Liver (tissue), 9 donors: ENCODE data around the gene BRAF. TPM values are rescaled to one million over a fixed set of nuclear protein-coding genes. Genes with fewer than 3 reads are reported as not detected.

Experiments
- DNase-seq: peaks from one replicate; pipeline ENCODE4 v3.0.0-alpha.2; 2017; ENCODE audit warnings: low spot score
- H3K27ac ChIP-seq, 2 donors: one replicate each; pipeline ENCODE4 v1.7.0; 2013; ENCODE audit warnings: inconsistent platforms in 2 of 2, low read length in 2 of 2, control low read depth in 1 of 2, low read depth in 1 of 2, mild to moderate bottlenecking in 1 of 2
- H3K27me3 ChIP-seq, 4 donors: one replicate each; pipeline versions ENCODE4 v1.6.1 to v1.7.0; 2013; ENCODE audit warnings: low read length in 3 of 4, inconsistent platforms in 1 of 4, mild to moderate bottlenecking in 1 of 4, moderate library complexity in 1 of 4; ENCODE audit not compliant: control insufficient read depth in 4 of 4, insufficient read depth in 4 of 4
- H3K36me3 ChIP-seq, 4 donors: one replicate each; pipeline versions ENCODE4 v1.6.1 to v1.7.0; 2013; ENCODE audit warnings: low read length in 3 of 4, mild to moderate bottlenecking in 3 of 4, low read depth in 1 of 4, moderate library complexity in 1 of 4; ENCODE audit not compliant: control insufficient read depth in 4 of 4, insufficient read depth in 3 of 4
- H3K4me1 ChIP-seq, 4 donors: one replicate each; pipeline versions ENCODE4 v1.6.1 to v1.7.0; 2013; ENCODE audit warnings: low read length in 3 of 4, mild to moderate bottlenecking in 3 of 4, moderate library complexity in 1 of 4; ENCODE audit not compliant: control insufficient read depth in 4 of 4, insufficient read depth in 4 of 4
- H3K4me3 ChIP-seq, 3 donors: one replicate each; pipeline versions ENCODE4 v1.6.1 to v1.7.0; 2013; ENCODE audit warnings: low read length in 3 of 3, control low read depth in 1 of 3, low read depth in 1 of 3, mild to moderate bottlenecking in 1 of 3
- H3K9ac ChIP-seq, 2 donors: one replicate each; pipeline ENCODE4 v1.7.0; 2013; ENCODE audit warnings: low read length in 2 of 2, mild to moderate bottlenecking in 2 of 2, moderate library complexity in 2 of 2, control low read depth in 1 of 2, low read depth in 1 of 2
- H3K9me3 ChIP-seq, 4 donors: one replicate each; pipeline versions ENCODE4 v1.6.1 to v1.7.0; 2013; ENCODE audit warnings: low read length in 3 of 4; ENCODE audit not compliant: control insufficient read depth in 4 of 4
- EGR1 ChIP-seq, 2 donors: IDR thresholded peaks; 2 replicates each; pipeline ENCODE4 v1.6.1; 2016 to 2018; ENCODE audit warnings: antibody characterized with exemption in 2 of 2, low read depth in 2 of 2
- FOXA1 ChIP-seq: IDR thresholded peaks from 2 replicates; pipeline ENCODE4 v1.6.1; 2016; ENCODE audit warnings: antibody characterized with exemption
- FOXA2 ChIP-seq: IDR thresholded peaks from 2 replicates; pipeline ENCODE4 v1.6.1; 2016; ENCODE audit warnings: antibody characterized with exemption
- GABPA ChIP-seq, 2 donors: IDR thresholded peaks in 1 of 2; conservative IDR thresholded peaks in 1 of 2; 2 replicates each; pipeline ENCODE4 v1.6.1; 2016; ENCODE audit warnings: antibody characterized with exemption in 2 of 2, mild to moderate bottlenecking in 1 of 2, moderate library complexity in 1 of 2
- HNF4A ChIP-seq, 2 donors: conservative IDR thresholded peaks; 2 replicates each; pipeline ENCODE4 v1.6.1; 2016; ENCODE audit warnings: antibody characterized with exemption in 2 of 2, mild to moderate bottlenecking in 2 of 2
- HNF4G ChIP-seq: IDR thresholded peaks from 2 replicates; pipeline ENCODE4 v1.6.1; 2016; ENCODE audit warnings: antibody characterized with exemption
- NR2F2 ChIP-seq: IDR thresholded peaks from 2 replicates; pipeline ENCODE4 v1.6.1; 2016; ENCODE audit warnings: antibody characterized with exemption
- REST ChIP-seq: IDR thresholded peaks from 2 replicates; pipeline ENCODE4 v1.6.1; 2016; ENCODE audit warnings: antibody characterized with exemption, mild to moderate bottlenecking
- RXRA ChIP-seq, 2 donors: IDR thresholded peaks; 2 replicates each; pipeline ENCODE4 v1.6.1; 2017 to 2018; ENCODE audit warnings: antibody characterized with exemption in 2 of 2, mild to moderate bottlenecking in 1 of 2
- TAF1 ChIP-seq: conservative IDR thresholded peaks from 2 replicates; pipeline ENCODE4 v1.6.1; 2016; ENCODE audit warnings: antibody characterized with exemption, mild to moderate bottlenecking
- YY1 ChIP-seq: IDR thresholded peaks from 2 replicates; pipeline ENCODE4 v1.6.1; 2016; ENCODE audit warnings: antibody characterized with exemption, mild to moderate bottlenecking
- ZBTB33 ChIP-seq: IDR thresholded peaks from 2 replicates; pipeline ENCODE4 v1.6.1; 2016; ENCODE audit warnings: antibody characterized with exemption
- WGBS: extraction: QIAGEN DNeasy Blood & Tissue Kit; methylation state at CpG from one replicate; pipeline ENCODE4 v1.1.7; 2013; 5-methylcytosine and 5-hydroxymethylcytosine counted together
- polyA plus RNA-seq, 2 donors: library from polyadenylated mRNA; stranded (reverse) in 1 of 2; unstranded in 1 of 2; fragments of 200-250 nt in 1 of 2; fragments of >200 nt in 1 of 2; fragmentation: Nextera tagmentation in 1 of 2; extraction: Ambion mirVana in 1 of 2; gene quantifications; one replicate each; pipeline versions ENCODE4 v1.2.1 to v1.2.3, GENCODE V29; 2013 to 2015
- total RNA-seq, 2 donors: library from RNA; depleted of rRNA; stranded (reverse); fragments of >200 nt; gene quantifications; one replicate each; pipeline ENCODE4 v1.2.3, GENCODE V29; 2014
- donor health status: healthy.
- donor health status: healthy.
- donor health status: healthy.
- donor health status: healthy.
- donor health status: healthy.

Gene BRAF
- total and polyA plus RNA-seq, 4 donors = 2.6 to 21.9 (median 14.0) TPM

- H3K27me3 ChIP-seq = no peaks in the 10 kb centered on the region
- H3K9me3 ChIP-seq = no peaks in the 10 kb centered on the region
- no peak overlapping the region for H3K27ac ChIP-seq
- 95% methylated on average over 5 of the region's 5 CpGs for WGBS
- no peak overlapping the region for H3K4me3 ChIP-seq
- TF ChIP-seq TAF1 (no peak), RXRA (IDR thresholded peaks at IDR 0.05) (no peak), HNF4G (no peak), FOXA2 (no peak), ZBTB33 (no peak), EGR1 (IDR thresholded peaks at IDR 0.05; ENCODE audit: low read depth in 2 of 2) (no peak), GABPA (IDR thresholded peaks at IDR 0.05 in 1 of 2, conservative IDR thresholded peaks at IDR 0.05 in 1 of 2) (no peak), REST (no peak), YY1 (no peak), HNF4A (conservative IDR thresholded peaks at IDR 0.05) (no peak)
- H3K9ac ChIP-seq = no peak overlapping the region
- no peaks in the 10 kb centered on the region for H3K36me3 ChIP-seq
- peaks cover 0 to 1% (median 0%) of the 10 kb centered on the region in 4 donors for H3K4me1 ChIP-seq
- DNase-seq = no peak
Measured at GRCh38 chr7:140867467-140868462, 57.0 kb downstream of the BRAF start.

- Histone ChIP-seq H3K9me3 (no peaks in the 10 kb centered on the region), H3K27ac (no peak overlapping the region), H3K4me1 (no peaks in the 10 kb centered on the region), H3K36me3 (no peaks in the 10 kb centered on the region), H3K27me3 (no peaks in the 10 kb centered on the region), H3K9ac (no peak overlapping the region), H3K4me3 (no peak overlapping the region)
- TF ChIP-seq FOXA1 = no peak
- TF ChIP-seq NR2F2 = no peak
- no peak for TF ChIP-seq TAF1
- TF ChIP-seq HNF4G = no peak
- no peak for TF ChIP-seq YY1
- no peak for TF ChIP-seq GABPA (IDR thresholded peaks at IDR 0.05 in 1 of 2, conservative IDR thresholded peaks at IDR 0.05 in 1 of 2)
- no peak for DNase-seq
Measured at GRCh38 chr7:140866926-140867325, 57.8 kb downstream of the BRAF start.
